Psoas muscle (tissue), 8 donors: ENCODE results near the gene TRPM2. TPM values are rescaled to one million over a fixed set of nuclear protein-coding genes. Genes with fewer than 3 reads are reported as not detected.

Experiments
- ATAC-seq, 4 donors: fragments of 200-7000 bp; cut with Tn5 transposase; one replicate each; pipeline ENCODE4 v1.9.1; 2020; ENCODE audit warnings: moderate library complexity in 3 of 4, mild to moderate bottlenecking in 2 of 4
- DNase-seq, 2 donors: peaks; one replicate each; pipeline ENCODE4 v3.0.0-alpha.2; 2020
- H3K27ac ChIP-seq: fragments of 200-600 bp; one replicate; pipeline ENCODE4 v1.8.0; 2022
- H3K27me3 ChIP-seq, 3 donors: fragments of 200-600 bp in 1 of 3; one replicate each; pipeline versions ENCODE4 v1.6.1 to v1.8.0; 2013 to 2022; ENCODE audit warnings: low read length in 2 of 3, mild to moderate bottlenecking in 2 of 3, moderate library complexity in 1 of 3; ENCODE audit not compliant: insufficient read depth in 3 of 3
- H3K36me3 ChIP-seq, 2 donors: fragments of 200-600 bp in 1 of 2; one replicate each; pipeline versions ENCODE4 v1.6.1 to v1.8.0; 2013 to 2022; ENCODE audit warnings: low read depth in 1 of 2, mild to moderate bottlenecking in 1 of 2, moderate library complexity in 1 of 2; ENCODE audit not compliant: insufficient read depth in 1 of 2
- H3K4me1 ChIP-seq: fragments of 200-600 bp; one replicate; pipeline ENCODE4 v1.8.0; 2022
- H3K4me3 ChIP-seq: fragments of 200-600 bp; one replicate; pipeline ENCODE4 v1.8.0; 2022; ENCODE audit warnings: mild to moderate bottlenecking
- H3K9me3 ChIP-seq: fragments of 200-600 bp; one replicate; pipeline ENCODE4 v1.8.0; 2022
- CTCF ChIP-seq: fragments of 200-600 bp; IDR thresholded peaks from one replicate; pipeline ENCODE4 v1.8.0; 2022; ENCODE audit warnings: antibody characterized with exemption
- WGBS, 3 donors: extraction: QIAGEN DNeasy Blood & Tissue Kit; methylation state at CpG; one replicate each; pipeline versions ENCODE4 v1.1.6 to v1.1.7; 2013; 5-methylcytosine and 5-hydroxymethylcytosine counted together
- intact Hi-C, 2 donors: fragments of 100-400 bp; cut with DNase I; formaldehyde crosslinking; loops; one replicate each; pipeline versions ENCODE4 v1.11.0 to v1.14.2; 2022
- polyA plus RNA-seq, 3 donors: library from polyadenylated mRNA; stranded (reverse); fragments of 200-250 nt; gene quantifications; one replicate each; pipeline ENCODE4 v1.2.3, GENCODE V29; 2013
- total RNA-seq, 4 donors: library from RNA; stranded (reverse); fragmentation: NEBNext Ultra II Directional in 2 of 4; extraction: Animal tissue kit (Norgen Biotek cat#: 25700) in 2 of 4; gene quantifications; one replicate each; pipeline versions ENCODE4 v1.2.1 to v1.2.4, GENCODE V29; 2021 to 2023
- donor health status: healthy with polysubstance abuse.
- donor health status: DM: no; HTN: no; CAD: no; lungs with moderate emphysema.
- donor health status: Bipolar disorder and iron deficiency.
- donor health status: healthy.
- donor health status: DM: yes; HTN: yes; CAD: no.
- donor health status: DM: no; HTN: no; CAD: no.
- donor health status: DM: no; HTN: no; CAD: no.
- donor health status: DM: yes; HTN: yes; CAD: no.

The TRPM2 gene
- total and polyA plus RNA-seq, 7 donors, result 0.08 to 1.7 (median 0.76) TPM

GRCh38 chr21:44383216-44383615 is 29.8 kb downstream of the TRPM2 start:
- no peak for ATAC-seq
- 74 to 84% (median 76%) methylated on average over 4 of the region's 4 CpGs for WGBS, 3 donors
- Histone ChIP-seq H3K27me3 (peaks cover 0 to 27% (median 11%) of the 10 kb centered on the region in 3 donors), H3K4me1 (no peaks in the 10 kb centered on the region), H3K4me3 (no peak overlapping the region), H3K36me3 (no peaks in the 10 kb centered on the region), H3K27ac (no peak overlapping the region), H3K9me3 (peaks cover 28% of the 10 kb centered on the region)
- TF ChIP-seq CTCF, result no peak
- DNase-seq, result no peak
- intact Hi-C loops, result loop anchor here in 1 of 2 donors (10.0 kb wide), 1 partner anchor 58 kb away; no protein-coding TSS in a partner anchor

- DNase-seq (no peak), ATAC-seq (no peak)
- intact Hi-C loops, result loop anchor here in 1 of 2 donors (10.0 kb wide), 1 partner anchor 60 kb away; no protein-coding TSS in a partner anchor
- Histone ChIP-seq H3K36me3 (no peaks in the 10 kb centered on the region), H3K27me3 (peaks cover 0 to 12% (median 6%) of the 10 kb centered on the region in 3 donors), H3K27ac (no peak overlapping the region), H3K9me3 (peaks cover 28% of the 10 kb centered on the region), H3K4me1 (no peaks in the 10 kb centered on the region), H3K4me3 (no peak overlapping the region)
- WGBS, 3 donors, result 66 to 69% (median 66%) methylated on average over 2 of the region's 2 CpGs
- TF ChIP-seq CTCF, result no peak
Observed at GRCh38 chr21:44384968-44385367, 31.5 kb downstream of the TRPM2 start.

GRCh38 chr21:44389335-44389734 is 35.9 kb downstream of the TRPM2 start:
- intact Hi-C loops, result loop anchor here in 1 of 2 donors (10.0 kb wide), 1 partner anchor 65 kb away; no protein-coding TSS in a partner anchor

GRCh38 chr21:44390886-44391285 is 37.5 kb downstream of the TRPM2 start:
- intact Hi-C loops, result no loop called here
- H3K27me3 ChIP-seq, result peaks cover 0 to 16% (median 0%) of the 10 kb centered on the region in 3 donors
- no peak for TF ChIP-seq CTCF

More at GRCh38 chr21:44389335-44389734, 35.9 kb downstream of the TRPM2 start:
- Histone ChIP-seq H3K27ac (no peak overlapping the region), H3K4me1 (no peaks in the 10 kb centered on the region), H3K9me3 (peaks cover 24% of the 10 kb centered on the region), H3K4me3 (no peak overlapping the region), H3K36me3 (no peaks in the 10 kb centered on the region), H3K27me3 (peaks cover 0 to 6% (median 0%) of the 10 kb centered on the region in 3 donors)
- 77 to 81% (median 80%) methylated on average over 1 of the region's 1 CpG for WGBS, 3 donors
- ATAC-seq (no peak), DNase-seq (no peak)
- no peak for TF ChIP-seq CTCF

More at GRCh38 chr21:44390886-44391285, 37.5 kb downstream of the TRPM2 start:
- Histone ChIP-seq H3K27ac (no peak overlapping the region), H3K9me3 (peaks cover 11% of the 10 kb centered on the region), H3K4me1 (no peaks in the 10 kb centered on the region), H3K4me3 (no peak overlapping the region), H3K36me3 (no peaks in the 10 kb centered on the region)
- WGBS, 3 donors, result 71 to 78% (median 78%) methylated on average over 8 of the region's 8 CpGs
- ATAC-seq (no peak), DNase-seq (no peak)
